Transverse colon (tissue), 4 donors: ENCODE results near the gene C10orf105. TPM values are rescaled to one million over a fixed set of nuclear protein-coding genes. Genes with fewer than 3 reads are reported as not detected.

ENCODE experiments used
- DNase-seq: peaks from one replicate; pipeline ENCODE4 v3.0.0-alpha.2; 2019
- H3K27ac ChIP-seq, 4 donors: fragments of 200-600 bp; sonication (generic); 2 replicates each; pipeline ENCODE4 v1.5.1; 2016 to 2018; ENCODE audit warnings: inconsistent platforms in 4 of 4
- H3K27me3 ChIP-seq: fragments of 200-600 bp; sonication (generic); 2 replicates; pipeline ENCODE4 v1.5.1; 2017; ENCODE audit warnings: inconsistent platforms
- H3K36me3 ChIP-seq, 4 donors: fragments of 200-600 bp; sonication (generic); 2 replicates each; pipeline ENCODE4 v1.5.1; 2017 to 2019; ENCODE audit warnings: inconsistent platforms in 4 of 4
- H3K4me1 ChIP-seq, 4 donors: fragments of 200-600 bp; sonication (generic); 2 replicates each; pipeline ENCODE4 v1.5.1; 2017 to 2020; ENCODE audit warnings: inconsistent platforms in 4 of 4
- H3K4me3 ChIP-seq, 4 donors: fragments of 200-600 bp; sonication (generic); 1 replicate in 1 of 4; 2 replicates in 3 of 4; pipeline versions ENCODE4 v1.5.1 to v1.6.1; 2017 to 2019; ENCODE audit warnings: inconsistent platforms in 4 of 4
- H3K9me3 ChIP-seq, 2 donors: fragments of 200-600 bp; sonication (generic); 2 replicates each; pipeline ENCODE4 v1.5.1; 2017 to 2019; ENCODE audit warnings: inconsistent platforms in 2 of 2
- EP300 ChIP-seq: sonication (generic); formaldehyde crosslinking; IDR thresholded peaks from one replicate; pipeline ENCODE4 v1.6.1; 2017; ENCODE audit warnings: antibody characterized with exemption, low read depth
- POLR2A ChIP-seq: fragments of 450-650 bp; IDR thresholded peaks from one replicate; pipeline ENCODE4 v1.6.1; 2016; ENCODE audit warnings: antibody characterized with exemption, mild to moderate bottlenecking, moderate library complexity
- POLR2AphosphoS5 ChIP-seq, 3 donors: sonication (generic); formaldehyde crosslinking; IDR thresholded peaks; one replicate each; pipeline ENCODE4 v1.6.1; 2016; ENCODE audit warnings: antibody characterized with exemption in 3 of 3
- WGBS, 2 donors: methylation state at CpG; one replicate each; pipeline ENCODE4 v1.1.5; 2018; ENCODE audit warnings: low coverage in 1 of 2; 5-methylcytosine and 5-hydroxymethylcytosine counted together
- in situ Hi-C, 4 donors: fragments of 200-750 bp; cut with MboI; loops; one replicate each; pipeline versions ENCODE4 v1.15.0 to v1.15.1; 2017; ENCODE audit warnings: low sequenced_read_pairs in 3 of 4, low pct_ligation_motif_present in 1 of 4, low pct_unique_long_range_greater_than_20kb in 1 of 4
- intact Hi-C: fragments of 100-400 bp; cut with DNase I; formaldehyde crosslinking; loops from one replicate; pipeline ENCODE4 v1.15.1; 2023; ENCODE audit warnings: low total_unique reads
- total RNA-seq, 4 donors: library from RNA; depleted of rRNA; stranded (reverse); fragments of >200 nt; gene quantifications; one replicate each; pipeline ENCODE4 v1.1.0, GENCODE V29; 2016
- TF ChIP-seq, protein P1 (sequence below), 5 experiments: fragments of 200-600 bp in 3 of 5; fragments of 450-650 bp in 2 of 5; sonication (generic) in 3 of 5; IDR thresholded peaks; 1 replicate in 2 of 5; 2 replicates in 3 of 5; pipeline ENCODE4 v1.5.1; 2016 to 2017; ENCODE audit warnings: antibody characterized with exemption in 5 of 5, inconsistent platforms in 3 of 5, mild to moderate bottlenecking in 2 of 5, moderate library complexity in 1 of 5

The C10orf105 gene
- total RNA-seq, 4 donors from 2014 or later: 0.16 TPM; not detected in 3

DNA sequence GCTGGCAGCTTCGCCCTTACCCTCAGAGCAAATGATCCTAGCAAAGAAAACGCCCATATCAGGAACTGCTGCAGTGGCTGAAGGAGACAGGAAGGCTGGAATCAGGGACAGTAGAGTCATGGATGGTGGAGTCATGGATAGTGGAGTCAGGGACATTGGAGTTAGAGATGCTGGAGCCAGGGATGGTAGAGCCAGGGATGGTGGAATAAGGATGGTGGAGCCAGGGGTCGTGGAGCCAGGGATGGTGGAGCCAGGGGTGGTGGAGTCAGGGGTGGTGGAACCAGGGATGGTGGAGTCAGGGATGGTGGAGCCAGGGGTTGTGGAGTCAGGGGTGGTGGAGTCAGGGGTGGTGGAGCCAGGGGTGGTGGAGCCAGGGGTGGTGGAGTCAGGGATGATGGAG, 31.3 kb downstream of the C10orf105 start:
- H3K9me3 ChIP-seq: no peaks in the 10 kb centered on the region
- H3K27ac ChIP-seq: no peak overlapping the region
- intact Hi-C loops: no loop called here
- WGBS, 2 donors: 83 to 85% methylated on average over 1 to 3 of the region's 3 CpGs
- no peaks in the 10 kb centered on the region for H3K36me3 ChIP-seq
- no peak for DNase-seq
- H3K4me3 ChIP-seq: no peak overlapping the region
- H3K27me3 ChIP-seq: no peaks in the 10 kb centered on the region
- H3K4me1 ChIP-seq: no peaks in the 10 kb centered on the region
- no peak for TF ChIP-seq POLR2A
- TF ChIP-seq POLR2AphosphoS5 (IDR thresholded peaks at IDR 0.05): no peak
- TF ChIP-seq, protein P1, sequence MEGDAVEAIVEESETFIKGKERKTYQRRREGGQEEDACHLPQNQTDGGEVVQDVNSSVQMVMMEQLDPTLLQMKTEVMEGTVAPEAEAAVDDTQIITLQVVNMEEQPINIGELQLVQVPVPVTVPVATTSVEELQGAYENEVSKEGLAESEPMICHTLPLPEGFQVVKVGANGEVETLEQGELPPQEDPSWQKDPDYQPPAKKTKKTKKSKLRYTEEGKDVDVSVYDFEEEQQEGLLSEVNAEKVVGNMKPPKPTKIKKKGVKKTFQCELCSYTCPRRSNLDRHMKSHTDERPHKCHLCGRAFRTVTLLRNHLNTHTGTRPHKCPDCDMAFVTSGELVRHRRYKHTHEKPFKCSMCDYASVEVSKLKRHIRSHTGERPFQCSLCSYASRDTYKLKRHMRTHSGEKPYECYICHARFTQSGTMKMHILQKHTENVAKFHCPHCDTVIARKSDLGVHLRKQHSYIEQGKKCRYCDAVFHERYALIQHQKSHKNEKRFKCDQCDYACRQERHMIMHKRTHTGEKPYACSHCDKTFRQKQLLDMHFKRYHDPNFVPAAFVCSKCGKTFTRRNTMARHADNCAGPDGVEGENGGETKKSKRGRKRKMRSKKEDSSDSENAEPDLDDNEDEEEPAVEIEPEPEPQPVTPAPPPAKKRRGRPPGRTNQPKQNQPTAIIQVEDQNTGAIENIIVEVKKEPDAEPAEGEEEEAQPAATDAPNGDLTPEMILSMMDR (IDR thresholded peaks at IDR 0.05): no peak
- no peak for TF ChIP-seq EP300
- in situ Hi-C loops: no loop called here

DNA sequence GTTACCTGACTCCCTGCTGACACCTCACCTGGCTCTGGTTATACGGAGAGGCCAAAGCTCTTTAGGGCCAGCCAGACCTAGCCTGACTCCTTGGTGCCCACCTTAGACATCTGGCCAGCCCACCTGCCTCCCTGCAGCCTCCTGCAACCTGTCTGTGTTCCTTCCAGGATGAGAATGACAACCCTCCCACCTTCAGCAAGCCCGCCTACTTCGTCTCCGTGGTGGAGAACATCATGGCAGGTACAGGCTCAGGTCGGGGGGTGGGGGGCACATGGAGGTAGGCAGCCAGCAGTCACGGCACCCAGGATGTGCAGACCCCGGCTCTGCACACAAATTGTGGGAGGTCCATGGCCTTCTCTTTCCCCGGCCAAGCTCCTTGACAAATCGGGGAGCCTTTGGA, 32.1 kb downstream of the C10orf105 start:
- intact Hi-C loops: no loop called here
- Histone ChIP-seq H3K27ac (no peak overlapping the region), H3K27me3 (no peaks in the 10 kb centered on the region), H3K9me3 (no peaks in the 10 kb centered on the region), H3K4me3 (no peak overlapping the region), H3K4me1 (no peaks in the 10 kb centered on the region), H3K36me3 (no peaks in the 10 kb centered on the region)
- 77% methylated on average over 9 of the region's 9 CpGs; no CpG with 5 or more reads in 1 of the 2 donors for WGBS, 2 donors
- TF ChIP-seq POLR2AphosphoS5 (IDR thresholded peaks at IDR 0.05): no peak
- TF ChIP-seq, protein P1 (IDR thresholded peaks at IDR 0.05): no peak
- TF ChIP-seq POLR2A: no peak
- no peak for TF ChIP-seq EP300
- in situ Hi-C loops: no loop called here
- no peak for DNase-seq

DNA sequence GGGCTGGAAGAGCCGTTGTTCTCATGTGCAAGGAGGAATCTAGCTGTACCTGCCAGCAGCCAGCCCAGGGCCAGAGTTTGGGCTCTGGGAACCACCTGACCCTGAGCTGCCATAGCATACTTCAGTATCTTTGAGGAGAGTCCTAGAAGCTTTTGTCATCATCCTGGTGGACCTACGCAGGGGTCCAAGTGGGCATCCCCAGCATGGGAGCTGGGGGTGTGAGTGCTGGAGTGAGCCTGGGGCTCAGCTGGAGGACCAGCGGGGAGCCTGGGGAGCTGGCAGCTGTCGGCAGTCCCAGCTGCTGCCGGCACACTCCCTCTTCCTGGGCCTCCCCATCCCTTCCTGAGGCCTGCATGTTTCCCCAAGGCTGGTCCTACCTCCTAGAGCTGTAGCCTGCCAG, 32.5 kb downstream of the C10orf105 start:
- Histone ChIP-seq H3K9me3 (no peaks in the 10 kb centered on the region), H3K4me3 (no peak overlapping the region), H3K27me3 (no peaks in the 10 kb centered on the region), H3K4me1 (no peaks in the 10 kb centered on the region), H3K36me3 (no peaks in the 10 kb centered on the region), H3K27ac (no peak overlapping the region)
- intact Hi-C loops (no loop called here), in situ Hi-C loops (no loop called here)
- WGBS, 2 donors: 75% methylated on average over 5 of the region's 5 CpGs; no CpG with 5 or more reads in 1 of the 2 donors
- TF ChIP-seq, protein P1 (IDR thresholded peaks at IDR 0.05): no peak
- TF ChIP-seq POLR2AphosphoS5 (IDR thresholded peaks at IDR 0.05) (no peak), EP300 (no peak), POLR2A (no peak)
- no peak for DNase-seq

DNA sequence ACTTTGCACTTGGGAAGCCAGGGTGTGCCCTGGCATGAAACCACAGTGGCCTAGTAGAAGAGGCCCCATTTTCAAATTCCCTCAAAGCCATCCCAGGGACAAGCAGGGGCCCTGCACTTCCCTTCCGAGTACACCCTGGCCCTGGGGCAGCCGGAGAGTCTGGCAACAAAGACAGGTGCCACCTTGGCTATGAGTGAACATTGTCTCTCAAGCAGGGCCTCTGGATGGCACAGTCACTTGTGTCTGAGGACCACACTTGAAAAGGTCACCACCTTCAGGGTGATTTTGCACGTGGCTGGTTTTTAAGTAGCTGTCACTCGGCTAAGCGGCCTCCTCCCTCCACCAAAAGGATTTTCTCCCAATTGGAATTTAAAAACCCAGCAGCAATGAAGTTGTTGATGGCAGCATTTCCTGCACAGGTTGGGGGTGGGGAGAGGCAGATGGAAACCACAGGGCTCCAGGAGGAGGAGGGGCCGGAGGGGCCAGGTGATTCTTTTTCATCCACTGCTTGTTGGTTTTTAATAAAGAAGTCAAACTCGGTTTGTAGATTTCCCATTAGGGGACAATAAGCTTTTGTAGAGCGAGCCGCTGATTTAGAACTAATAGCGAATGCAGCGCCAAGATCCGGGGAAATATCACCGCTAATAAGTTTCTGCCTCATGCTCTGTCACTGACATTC, 33.9 kb downstream of the C10orf105 start:
- no peak for TF ChIP-seq POLR2A
- no peak for TF ChIP-seq POLR2AphosphoS5 (IDR thresholded peaks at IDR 0.05)
- TF ChIP-seq, protein P1 (IDR thresholded peaks at IDR 0.05): no peak
- TF ChIP-seq EP300: no peak
- WGBS, 2 donors: 75 to 91% methylated on average over 2 to 13 of the region's 13 CpGs
- Histone ChIP-seq H3K36me3 (no peaks in the 10 kb centered on the region), H3K27me3 (no peaks in the 10 kb centered on the region), H3K27ac (no peak overlapping the region), H3K9me3 (no peaks in the 10 kb centered on the region), H3K4me1 (no peaks in the 10 kb centered on the region), H3K4me3 (no peak overlapping the region)
- DNase-seq: no peak
- intact Hi-C loops: no loop called here
- in situ Hi-C loops: no loop called here
